GM12878 (cell line): ENCODE results near the gene FXYD6. TPM values are rescaled to one million over a fixed set of nuclear protein-coding genes. Genes with fewer than 3 reads are reported as not detected.

Experiments used
- ATAC-seq: fragments of 200-7000 bp; cut with Tn5 transposase; 3 replicates; pipeline ENCODE4 v1.9.1; 2020; ENCODE audit warnings: mild to moderate bottlenecking, moderate library complexity
- BruUV-seq: library from RNA; stranded (reverse); fragments of 400-500 nt; replicated peaks from 2 replicates; lab custom pipeline; 2021; lab: Mats Ljungman, UMichigan
- CTCF ChIA-PET: fragments of 300-600 bp; sonication (Branson Sonifier 250); formaldehyde crosslinking; extraction: SDS; loops from one replicate; lab custom pipeline; 2021; ENCODE audit warnings: inconsistent platforms; lab: Yijun Ruan, JAX
- POLR2A ChIA-PET: fragments of 350-600 bp; formaldehyde crosslinking; extraction: SDS; loops from one replicate; lab custom pipeline; 2021; ENCODE audit warnings: inconsistent platforms; lab: Charles Lee
- RAD21 ChIA-PET: fragments of 300-600 bp; sonication (Branson Sonifier 250); formaldehyde crosslinking; loops from one replicate; lab custom pipeline; 2023; ENCODE audit warnings: antibody characterized with exemption; ENCODE audit not compliant: unreplicated experiment; lab: Charles Lee
- SMC1A ChIA-PET: fragments of 300-600 bp; sonication (Branson Sonifier 250); formaldehyde crosslinking; loops from one replicate; lab custom pipeline; 2023; ENCODE audit not compliant: unreplicated experiment, uncharacterized antibody; lab: Charles Lee
- DNase-seq: peaks from one replicate; pipeline ENCODE4 v3.0.0-alpha.2; 2011; ENCODE audit warnings: low read depth, low spot score
- FAIRE-seq: peaks from 3 replicates; lab custom pipeline; 2011; peaks lifted over from hg19 to GRCh38; lab: Jason Lieb, UNC
- H2AFZ ChIP-seq: 2 replicates; pipeline ENCODE4 v1.6.0; 2011; ENCODE audit warnings: low read depth, low read length, control low read depth; ENCODE audit not compliant: control insufficient read depth
- H3K27ac ChIP-seq: 2 replicates; pipeline ENCODE4 v1.5.1; 2011; ENCODE audit warnings: control low read depth; ENCODE audit not compliant: control insufficient read depth, insufficient read depth
- H3K27me3 ChIP-seq, 2 experiments: replicated peaks in 1 of 2; 2 replicates each; pipeline versions ENCODE4 v1.6.0 to v1.6.1; 2011; ENCODE audit warnings: low read length in 1 of 2; ENCODE audit not compliant: control insufficient read depth in 2 of 2, insufficient read depth in 2 of 2
- H3K36me3 ChIP-seq, 2 experiments: 2 replicates each; pipeline ENCODE4 v1.5.1; 2011; ENCODE audit warnings: low read length in 1 of 2; ENCODE audit not compliant: control insufficient read depth in 2 of 2, insufficient read depth in 2 of 2
- H3K4me1 ChIP-seq: 2 replicates; pipeline ENCODE4 v1.6.1; 2011; ENCODE audit warnings: mild to moderate bottlenecking, low read length, moderate library complexity, mixed read lengths; ENCODE audit not compliant: control insufficient read depth, insufficient read depth
- H3K4me2 ChIP-seq: 2 replicates; pipeline ENCODE4 v1.6.0; 2011; ENCODE audit warnings: control low read depth; ENCODE audit not compliant: control insufficient read depth, insufficient read depth
- H3K4me3 ChIP-seq: fragments of 200-600 bp; sonication (generic); 2 replicates; pipeline ENCODE4 v1.5.1; 2016
- H3K79me2 ChIP-seq: 2 replicates; pipeline ENCODE4 v1.6.0; 2011; ENCODE audit warnings: low read length; ENCODE audit not compliant: control insufficient read depth, insufficient read depth
- H3K9ac ChIP-seq: 2 replicates; pipeline ENCODE4 v1.8.0; 2011; ENCODE audit warnings: low read length, control low read depth, mixed read lengths; ENCODE audit not compliant: control insufficient read depth, insufficient read depth
- H3K9me3 ChIP-seq: replicated peaks from 3 replicates; pipeline ENCODE4 v1.5.1; 2011; ENCODE audit warnings: mild to moderate bottlenecking, low read length; ENCODE audit not compliant: control insufficient read depth, insufficient read depth
- H4K20me1 ChIP-seq: 2 replicates; pipeline ENCODE4 v1.6.0; 2011; ENCODE audit not compliant: control insufficient read depth, insufficient read depth
- BMI1 ChIP-seq: fragments of 450-650 bp; IDR thresholded peaks from 2 replicates; pipeline ENCODE4 v1.6.1; 2016; ENCODE audit warnings: mild to moderate bottlenecking, moderate library complexity, borderline replicate concordance
- CEBPB ChIP-seq, 2 experiments: fragments of 150-350 bp in 1 of 2; IDR thresholded peaks; 2 replicates each; pipeline ENCODE4 v1.6.1; 2012 to 2014; ENCODE audit warnings: low read depth in 2 of 2, low read length in 2 of 2, borderline replicate concordance in 1 of 2, inconsistent platforms in 1 of 2
- CHD1 ChIP-seq: IDR thresholded peaks from 2 replicates; pipeline ENCODE4 v1.6.1; 2012; ENCODE audit warnings: low read depth, low read length, improper control_type of control experiment
- CREB1 ChIP-seq: IDR thresholded peaks from 2 replicates; pipeline ENCODE4 v1.6.1; 2012; ENCODE audit warnings: low read depth, mild to moderate bottlenecking, inconsistent platforms
- EED ChIP-seq: sonication (generic); IDR thresholded peaks from 2 replicates; pipeline ENCODE4 v1.6.1; 2016; ENCODE audit warnings: antibody characterized with exemption, low read depth
- KLF5 ChIP-seq: fragments of 450-650 bp; IDR thresholded peaks from 2 replicates; pipeline ENCODE4 v1.6.1; 2014; ENCODE audit warnings: mild to moderate bottlenecking; ENCODE audit not compliant: partially characterized antibody
- MEF2A ChIP-seq: IDR thresholded peaks from 2 replicates; pipeline ENCODE4 v1.6.1; 2011; ENCODE audit warnings: low read depth, mild to moderate bottlenecking, low read length, moderate library complexity; ENCODE audit not compliant: insufficient read depth
- NFIC ChIP-seq: IDR thresholded peaks from 2 replicates; pipeline ENCODE4 v1.6.1; 2012; ENCODE audit warnings: low read depth, mild to moderate bottlenecking, inconsistent platforms, low read length, moderate library complexity
- POU2F2 ChIP-seq: IDR thresholded peaks from 3 replicates; pipeline ENCODE4 v1.6.1; 2011; ENCODE audit warnings: low read depth, mild to moderate bottlenecking, low read length, borderline replicate concordance
- RAD21 ChIP-seq: IDR thresholded peaks from 2 replicates; pipeline ENCODE4 v1.6.1; 2011; ENCODE audit warnings: mild to moderate bottlenecking, low read depth, low read length, moderate library complexity; ENCODE audit not compliant: insufficient read depth
- RB1 ChIP-seq: fragments of 450-650 bp; formaldehyde crosslinking; IDR thresholded peaks from 2 replicates; pipeline ENCODE4 v1.6.1; 2017; ENCODE audit warnings: mild to moderate bottlenecking, borderline replicate concordance
- SMC3 ChIP-seq: IDR thresholded peaks from 2 replicates; pipeline ENCODE4 v1.6.1; 2011; ENCODE audit warnings: low read length, improper control_type of control experiment, borderline replicate concordance
- YY1 ChIP-seq: IDR thresholded peaks from 2 replicates; pipeline ENCODE4 v1.6.1; 2011; ENCODE audit warnings: low read depth, mild to moderate bottlenecking, low read length
- WGBS: methylation state at CpG from one replicate; pipeline ENCODE4 v1.1.6; 2016; ENCODE audit warnings: low lambda C conversion rate; ENCODE audit not compliant: insufficient replicate concordance, insufficient coverage; ENCODE audit errors: missing lambda C conversion rate; 5-methylcytosine and 5-hydroxymethylcytosine counted together
- in situ Hi-C: fragments of 300-500 bp; cut with MboI; formaldehyde crosslinking; loops from 9 replicates; pipeline ENCODE4 v1.14.3; 2018; ENCODE audit warnings: mixed read lengths
- intact Hi-C: fragments of 100-400 bp; cut with micrococcal nuclease; formaldehyde crosslinking; loops from one replicate; pipeline ENCODE4 v1.14.2; 2022; ENCODE audit not compliant: unreplicated experiment
- polyA plus RNA-seq, 11 experiments: library from polyadenylated mRNA; depleted of rRNA in 4 of 11; unstranded in 6 of 11; stranded (reverse) in 5 of 11; fragments of >200 nt; fragmentation: Nextera tagmentation in 4 of 11; fragmentation: Illumina TruSeq in 1 of 11; extraction: Ambion mirVana in 4 of 11; extraction: Trizol in 1 of 11; gene quantifications; 1 replicate in 1 of 11; 2 replicates in 10 of 11; pipeline versions ENCODE4 v1.2.1 to v1.2.3, GENCODE V29; 2011 to 2016; ENCODE audit warnings: inconsistent platforms in 2 of 11, missing spikeins in 2 of 11, low read depth in 1 of 11
- total RNA-seq, 4 experiments: library from RNA; depleted of rRNA in 3 of 4; stranded (reverse); fragments of >200 nt in 3 of 4; fragmentation: Illumina TruSeq in 1 of 4; extraction: Trizol in 1 of 4; gene quantifications; 2 replicates each; pipeline versions ENCODE4 v1.2.1 to v1.2.3, GENCODE V29; 2013 to 2021
- TF ChIP-seq, protein P1 (sequence below): fragments of 450-650 bp; formaldehyde crosslinking; IDR thresholded peaks from 2 replicates; pipeline ENCODE4 v1.4.0; 2020; ENCODE audit warnings: mild to moderate bottlenecking, moderate library complexity
- TF ChIP-seq, protein P2 (sequence below): IDR thresholded peaks from 2 replicates; pipeline ENCODE4 v1.6.1; 2011; ENCODE audit warnings: borderline replicate concordance, low read depth, mild to moderate bottlenecking, moderate library complexity, mixed read lengths, low read length; ENCODE audit not compliant: insufficient read depth; ENCODE audit errors: extremely low read length
- TF ChIP-seq, protein P3 (sequence below), 3 experiments: IDR thresholded peaks in 2 of 3; conservative IDR thresholded peaks in 1 of 3; 2 replicates each; pipeline ENCODE4 v1.5.1; 2011; ENCODE audit warnings: low read depth in 3 of 3, low read length in 3 of 3, mild to moderate bottlenecking in 3 of 3, control low read depth in 2 of 3, moderate library complexity in 2 of 3, inconsistent platforms in 1 of 3, mixed read lengths in 1 of 3; ENCODE audit not compliant: control insufficient read depth in 2 of 3, insufficient read depth in 1 of 3; ENCODE audit errors: extremely low read depth in 1 of 3

Gene FXYD6
- total and polyA plus RNA-seq, 10 of the 15 experiments (the other 5 are each of a cell fraction or from before 2014, with no cell fraction given), result 0.09 to 2.0 (median 0.23) TPM; not detected in 2

DNA sequence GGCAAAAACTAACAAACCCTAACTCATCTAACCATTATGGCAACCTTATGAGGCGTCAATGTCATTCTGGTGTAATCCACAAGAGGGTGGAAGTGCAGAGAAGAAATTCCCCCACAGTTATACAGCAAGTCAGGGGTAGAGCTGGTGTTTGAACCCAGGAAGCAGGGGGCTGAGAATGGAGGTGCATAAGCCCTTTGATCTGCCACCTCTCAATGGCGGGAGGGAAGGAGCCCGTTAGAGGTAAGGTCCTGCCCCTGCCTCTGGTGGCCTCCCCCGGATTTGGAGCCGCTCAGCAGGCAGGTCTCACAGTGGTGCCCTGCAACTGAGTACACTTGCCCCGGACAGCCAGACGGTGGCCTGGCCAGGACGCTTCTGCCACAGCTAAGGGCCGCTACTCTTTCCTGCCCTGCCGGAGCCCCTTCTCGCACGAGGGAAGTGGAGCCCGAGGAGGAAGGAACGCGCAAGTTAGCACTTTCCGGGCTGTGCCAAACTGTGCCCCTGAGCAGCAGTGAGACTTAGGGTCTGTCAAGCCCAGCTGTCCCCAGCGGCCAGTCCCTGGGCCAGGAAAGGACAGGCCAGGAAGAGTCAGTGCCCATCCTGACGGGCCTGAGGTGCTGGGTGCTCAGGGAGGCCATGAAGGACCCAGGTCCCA lies 53.0 kb downstream of the FXYD6 start:
- no peak overlapping the region for H3K4me2 ChIP-seq
- no peaks in the 10 kb centered on the region for H3K79me2 ChIP-seq
- H4K20me1 ChIP-seq, result no peaks in the 10 kb centered on the region
- peak; percentile 62 for ATAC-seq
- peaks cover 18% of the 10 kb centered on the region for H3K4me1 ChIP-seq
- no peak overlapping the region for H3K4me3 ChIP-seq
- no peak for DNase-seq
- ChIA-PET SMC1A (interaction anchor here (0.7 to 11.7 kb wide), 24 partner anchors 11 to 230 kb away, joined by 3 to 183 read pairs (median 4); no protein-coding TSS in a partner anchor), POLR2A (interaction anchor here (1.3 to 3.2 kb wide), 3 partner anchors 113 to 128 kb away, joined by 3 to 16 read pairs (median 9); no protein-coding TSS in a partner anchor), CTCF (interaction anchor here (0.8 to 16.0 kb wide), 27 partner anchors 8 to 398 kb away, joined by 3 to 503 read pairs (median 4); partner anchors contain the start of gene IL10RA), RAD21 (interaction anchor here (0.6 to 22.6 kb wide), 18 partner anchors 8 to 348 kb away, joined by 3 to 393 read pairs (median 5); no protein-coding TSS in a partner anchor)
- no peak overlapping the region; the same call in 1 of the 2 replicates for H3K9ac ChIP-seq
- WGBS, result 29% methylated on average over 17 of the region's 18 CpGs
- intact Hi-C loops (loop anchor here (1.0 kb wide), 2 partner anchors 21 to 230 kb away; no protein-coding TSS in a partner anchor), in situ Hi-C loops (no loop called here)
- no peak overlapping the region for H3K27ac ChIP-seq
- H3K27me3 ChIP-seq, result no peaks in the 10 kb centered on the region
- FAIRE-seq, result peak; percentile 56
- H3K36me3 ChIP-seq, result no peaks in the 10 kb centered on the region
- BruUV-seq, result no TSS peak
- no peaks in the 10 kb centered on the region for H3K9me3 ChIP-seq
- H2AFZ ChIP-seq, result no peak overlapping the region
- TF ChIP-seq, protein P1, sequence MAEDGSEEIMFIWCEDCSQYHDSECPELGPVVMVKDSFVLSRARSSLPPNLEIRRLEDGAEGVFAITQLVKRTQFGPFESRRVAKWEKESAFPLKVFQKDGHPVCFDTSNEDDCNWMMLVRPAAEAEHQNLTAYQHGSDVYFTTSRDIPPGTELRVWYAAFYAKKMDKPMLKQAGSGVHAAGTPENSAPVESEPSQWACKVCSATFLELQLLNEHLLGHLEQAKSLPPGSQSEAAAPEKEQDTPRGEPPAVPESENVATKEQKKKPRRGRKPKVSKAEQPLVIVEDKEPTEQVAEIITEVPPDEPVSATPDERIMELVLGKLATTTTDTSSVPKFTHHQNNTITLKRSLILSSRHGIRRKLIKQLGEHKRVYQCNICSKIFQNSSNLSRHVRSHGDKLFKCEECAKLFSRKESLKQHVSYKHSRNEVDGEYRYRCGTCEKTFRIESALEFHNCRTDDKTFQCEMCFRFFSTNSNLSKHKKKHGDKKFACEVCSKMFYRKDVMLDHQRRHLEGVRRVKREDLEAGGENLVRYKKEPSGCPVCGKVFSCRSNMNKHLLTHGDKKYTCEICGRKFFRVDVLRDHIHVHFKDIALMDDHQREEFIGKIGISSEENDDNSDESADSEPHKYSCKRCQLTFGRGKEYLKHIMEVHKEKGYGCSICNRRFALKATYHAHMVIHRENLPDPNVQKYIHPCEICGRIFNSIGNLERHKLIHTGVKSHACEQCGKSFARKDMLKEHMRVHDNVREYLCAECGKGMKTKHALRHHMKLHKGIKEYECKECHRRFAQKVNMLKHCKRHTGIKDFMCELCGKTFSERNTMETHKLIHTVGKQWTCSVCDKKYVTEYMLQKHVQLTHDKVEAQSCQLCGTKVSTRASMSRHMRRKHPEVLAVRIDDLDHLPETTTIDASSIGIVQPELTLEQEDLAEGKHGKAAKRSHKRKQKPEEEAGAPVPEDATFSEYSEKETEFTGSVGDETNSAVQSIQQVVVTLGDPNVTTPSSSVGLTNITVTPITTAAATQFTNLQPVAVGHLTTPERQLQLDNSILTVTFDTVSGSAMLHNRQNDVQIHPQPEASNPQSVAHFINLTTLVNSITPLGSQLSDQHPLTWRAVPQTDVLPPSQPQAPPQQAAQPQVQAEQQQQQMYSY (CRISPR knock-in tag), result no peak
- no peak for TF ChIP-seq BMI1
- no peak for TF ChIP-seq CEBPB (IDR thresholded peaks at IDR 0.05; ENCODE audit: borderline replicate concordance in 1 of 2, low read depth in 2 of 2, low read length in 2 of 2)
- TF ChIP-seq KLF5, result no peak
- TF ChIP-seq POU2F2, result no peak
- no peak for TF ChIP-seq CREB1
- no peak for TF ChIP-seq RB1
- peak; percentile 54; the same call in 1 of the 2 replicates for TF ChIP-seq SMC3
- TF ChIP-seq NFIC, result no peak
- no peak for TF ChIP-seq CHD1
- TF ChIP-seq YY1, result peak; percentile 45; the same call in 1 of the 2 replicates
- no peak for TF ChIP-seq EED
- TF ChIP-seq RAD21, result peak; percentile 53
- TF ChIP-seq, protein P2, sequence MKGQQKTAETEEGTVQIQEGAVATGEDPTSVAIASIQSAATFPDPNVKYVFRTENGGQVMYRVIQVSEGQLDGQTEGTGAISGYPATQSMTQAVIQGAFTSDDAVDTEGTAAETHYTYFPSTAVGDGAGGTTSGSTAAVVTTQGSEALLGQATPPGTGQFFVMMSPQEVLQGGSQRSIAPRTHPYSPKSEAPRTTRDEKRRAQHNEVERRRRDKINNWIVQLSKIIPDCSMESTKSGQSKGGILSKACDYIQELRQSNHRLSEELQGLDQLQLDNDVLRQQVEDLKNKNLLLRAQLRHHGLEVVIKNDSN, result no peak
- TF ChIP-seq MEF2A, result no peak
- TF ChIP-seq, protein P3, sequence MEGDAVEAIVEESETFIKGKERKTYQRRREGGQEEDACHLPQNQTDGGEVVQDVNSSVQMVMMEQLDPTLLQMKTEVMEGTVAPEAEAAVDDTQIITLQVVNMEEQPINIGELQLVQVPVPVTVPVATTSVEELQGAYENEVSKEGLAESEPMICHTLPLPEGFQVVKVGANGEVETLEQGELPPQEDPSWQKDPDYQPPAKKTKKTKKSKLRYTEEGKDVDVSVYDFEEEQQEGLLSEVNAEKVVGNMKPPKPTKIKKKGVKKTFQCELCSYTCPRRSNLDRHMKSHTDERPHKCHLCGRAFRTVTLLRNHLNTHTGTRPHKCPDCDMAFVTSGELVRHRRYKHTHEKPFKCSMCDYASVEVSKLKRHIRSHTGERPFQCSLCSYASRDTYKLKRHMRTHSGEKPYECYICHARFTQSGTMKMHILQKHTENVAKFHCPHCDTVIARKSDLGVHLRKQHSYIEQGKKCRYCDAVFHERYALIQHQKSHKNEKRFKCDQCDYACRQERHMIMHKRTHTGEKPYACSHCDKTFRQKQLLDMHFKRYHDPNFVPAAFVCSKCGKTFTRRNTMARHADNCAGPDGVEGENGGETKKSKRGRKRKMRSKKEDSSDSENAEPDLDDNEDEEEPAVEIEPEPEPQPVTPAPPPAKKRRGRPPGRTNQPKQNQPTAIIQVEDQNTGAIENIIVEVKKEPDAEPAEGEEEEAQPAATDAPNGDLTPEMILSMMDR (IDR thresholded peaks at IDR 0.05 in 2 of 3, conservative IDR thresholded peaks at IDR 0.05 in 1 of 3; ENCODE audit: control insufficient read depth in 2 of 3, extremely low read depth in 1 of 3, insufficient read depth in 1 of 3, low read depth in 3 of 3, low read length in 3 of 3), result peak; percentile 31 to 58 (median 39); a peak in 4 of 6 replicates
